ENCODE results near the gene NAP1L4.

The NAP1L4 gene

DNA sequence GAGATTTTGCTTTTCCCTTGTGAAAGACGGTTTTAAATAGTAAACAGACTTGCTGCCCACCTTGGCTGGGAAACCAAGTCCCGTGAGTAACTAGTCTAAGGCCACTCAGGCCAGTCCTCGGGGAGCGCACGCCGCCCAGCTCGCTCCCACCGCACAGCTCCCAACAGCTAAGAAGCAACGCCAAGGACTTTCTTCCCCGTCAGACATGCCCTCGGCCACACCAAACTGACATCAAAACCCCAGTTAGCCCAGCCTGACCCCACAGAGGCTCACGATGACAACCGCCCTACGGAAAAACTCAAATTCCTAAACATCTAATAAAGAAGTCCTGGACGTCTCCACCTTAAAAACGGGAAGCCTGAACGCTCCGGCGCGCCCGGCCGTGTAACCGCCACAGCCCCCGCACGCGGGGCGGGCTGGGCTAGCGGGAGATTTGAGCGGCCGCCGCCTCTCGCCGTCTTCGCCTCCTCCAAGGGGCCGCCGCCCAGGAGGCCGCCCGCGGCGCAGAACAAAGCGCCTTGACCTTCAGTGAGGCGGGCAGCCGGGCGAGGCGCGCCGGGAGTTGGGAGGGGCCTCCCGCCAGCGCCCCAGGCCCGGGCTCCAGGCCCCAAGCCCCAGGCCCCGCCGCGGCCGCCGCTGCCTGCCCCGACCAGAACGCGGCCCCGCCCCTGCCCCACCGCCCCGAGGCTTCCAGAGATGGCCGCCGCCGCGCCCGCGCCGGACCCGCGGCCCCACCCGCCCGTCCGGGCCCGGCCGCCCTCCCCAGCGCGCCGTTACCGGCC is 486 bp downstream of the NAP1L4 start:
- peak in 1 of 2 experiments; percentile 21 for DNase-seq

- DNase-seq: peak in 1 of 2 experiments; percentile 21
Measured at GRCh38 chr11:2990617-2991451, 1.3 kb downstream of the NAP1L4 start.

GRCh38 chr11:2989551-2989950 is 2.6 kb downstream of the NAP1L4 start:
- no peak for DNase-seq

- no peak for DNase-seq
Measured at GRCh38 chr11:2989006-2989405, 3.1 kb downstream of the NAP1L4 start.

GRCh38 chr11:2987881-2988861 is 4.0 kb downstream of the NAP1L4 start:
- DNase-seq: no peak

DNA sequence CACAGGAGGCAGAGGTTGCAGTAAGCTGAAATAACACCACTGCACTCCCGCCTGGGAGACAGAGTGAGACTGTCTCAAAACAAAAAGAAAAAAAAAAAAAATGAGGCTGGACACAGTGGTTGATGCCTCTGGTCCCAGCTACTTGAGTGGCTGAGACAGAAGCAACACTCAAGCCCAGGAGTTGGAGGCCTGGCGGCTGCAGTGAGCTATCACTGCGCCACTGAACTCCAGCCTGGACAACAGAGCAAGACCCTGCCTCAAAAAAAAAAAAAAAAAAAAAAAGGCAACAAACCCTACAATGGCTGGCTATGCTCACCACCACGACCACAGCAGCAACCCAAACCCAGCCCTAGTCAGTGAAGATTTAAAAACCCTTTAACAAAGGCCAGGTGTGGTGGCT is 8.2 kb downstream of the NAP1L4 start:
- DNase-seq: no peak

- no peak for DNase-seq
Measured at GRCh38 chr11:2982214-2982613, 9.9 kb downstream of the NAP1L4 start.

DNA sequence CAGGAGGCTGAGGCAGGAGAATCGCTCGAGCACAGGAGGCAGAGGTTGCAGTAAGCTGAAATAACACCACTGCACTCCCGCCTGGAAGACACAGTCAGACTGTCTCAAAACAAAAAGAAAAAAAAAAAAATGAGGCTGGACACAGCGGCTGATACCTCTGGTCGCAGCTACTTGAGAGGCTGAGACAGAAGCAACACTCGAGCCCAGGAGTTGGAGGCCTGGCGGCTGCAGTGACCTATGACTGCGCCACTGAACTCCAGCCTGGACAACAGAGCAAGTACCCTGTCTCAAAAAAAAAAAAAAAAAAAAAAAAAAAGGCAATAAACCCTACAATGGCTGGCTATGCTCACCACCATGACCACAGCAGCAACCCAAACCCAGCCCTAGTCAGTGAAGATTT is 11.0 kb downstream of the NAP1L4 start:
- DNase-seq: no peak

DNA sequence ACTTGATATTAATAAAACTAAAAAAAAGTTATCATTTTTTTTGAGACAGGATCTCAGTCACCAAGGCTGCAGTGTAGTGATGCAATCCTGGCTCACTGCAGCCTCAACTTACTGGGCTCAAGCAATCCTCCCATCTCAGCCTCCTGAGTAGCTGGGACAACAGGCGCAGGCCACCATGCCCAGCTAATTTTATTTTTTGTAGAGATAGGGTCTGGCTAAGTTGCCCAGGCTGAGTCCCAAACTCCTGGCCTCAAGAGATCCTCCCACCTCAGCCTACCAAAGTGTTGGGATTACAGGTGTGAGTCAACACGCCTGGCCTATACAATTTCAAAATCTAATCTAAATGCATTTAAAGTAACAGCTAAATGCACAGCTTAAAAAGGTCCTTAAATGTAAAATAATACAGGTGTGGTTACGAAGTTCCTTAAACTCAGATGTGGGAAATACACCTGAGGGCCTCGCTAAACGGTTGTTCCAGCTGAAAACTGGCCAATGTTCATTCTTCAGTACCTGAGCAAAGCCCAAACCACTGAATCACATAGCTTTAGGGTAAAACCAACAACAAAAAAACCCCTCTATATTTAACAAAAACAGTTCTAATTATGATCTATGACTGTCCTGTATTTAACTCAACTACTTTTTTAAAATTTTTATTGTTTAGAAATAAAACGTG is 11.8 kb downstream of the NAP1L4 start:
- DNase-seq: no peak

GRCh38 chr11:2977113-2977512 is 15.0 kb downstream of the NAP1L4 start:
- no peak for DNase-seq

DNA sequence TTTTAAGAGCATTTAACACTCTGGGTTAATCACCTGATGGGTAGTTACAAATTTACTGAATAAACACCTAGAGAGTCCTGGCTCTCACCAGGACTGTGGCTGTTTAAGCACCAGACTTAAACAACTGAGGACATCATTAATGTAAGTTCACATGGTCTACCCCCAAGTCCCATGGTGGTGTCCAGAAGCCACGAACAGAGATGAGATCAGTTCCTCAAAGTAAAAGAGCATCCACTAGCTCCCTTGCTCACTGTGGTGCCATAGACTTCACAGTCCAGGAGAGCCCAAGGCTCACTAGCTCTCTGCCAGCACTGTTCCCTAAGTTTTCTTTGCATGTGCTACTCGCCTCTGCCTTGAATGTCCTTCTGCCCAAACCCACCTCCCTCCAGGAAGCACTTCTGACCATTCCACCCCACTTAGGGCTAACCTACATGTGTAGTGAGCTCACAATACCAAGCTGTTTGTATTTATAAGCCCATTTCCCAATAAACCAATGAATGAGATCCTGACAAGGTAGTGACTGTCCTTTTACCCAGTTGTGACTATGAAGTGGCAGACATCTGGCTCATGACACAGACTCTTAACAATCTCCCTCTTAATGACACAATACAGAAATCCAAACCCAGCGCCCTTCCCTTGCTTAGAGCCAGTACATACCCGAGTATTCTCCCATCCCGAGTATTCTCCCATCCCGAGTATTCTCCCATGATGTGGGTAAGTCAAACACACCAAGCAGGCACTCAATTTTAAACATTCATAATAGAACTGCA is 15.7 kb downstream of the NAP1L4 start:
- no peak for DNase-seq

DNA sequence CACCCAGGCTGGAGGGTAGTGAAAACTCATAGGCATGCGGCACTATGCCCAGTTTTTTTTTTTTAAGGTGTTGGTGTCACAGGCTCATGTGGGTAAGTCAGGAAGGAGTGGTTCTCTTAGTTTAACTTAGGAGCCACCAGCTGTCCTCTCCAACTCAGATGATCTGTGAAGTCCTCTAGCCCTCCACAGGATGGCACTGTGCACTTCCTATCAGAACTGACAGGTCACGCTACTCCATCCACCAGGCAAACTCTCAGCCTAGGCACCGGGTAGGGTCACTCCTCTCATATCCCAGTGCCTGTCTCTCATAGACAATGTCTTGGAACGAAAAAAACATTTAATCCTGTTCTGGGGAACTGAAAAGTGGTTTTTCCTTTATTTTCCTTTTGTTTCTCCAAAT is 16.5 kb downstream of the NAP1L4 start:
- DNase-seq: peak in 1 of 2 experiments; percentile 29

- DNase-seq: no peak
Measured at GRCh38 chr11:2974272-2974671, 17.9 kb downstream of the NAP1L4 start.

- DNase-seq: no peak
Measured at GRCh38 chr11:2968341-2968900, 23.7 kb downstream of the NAP1L4 start.

DNA sequence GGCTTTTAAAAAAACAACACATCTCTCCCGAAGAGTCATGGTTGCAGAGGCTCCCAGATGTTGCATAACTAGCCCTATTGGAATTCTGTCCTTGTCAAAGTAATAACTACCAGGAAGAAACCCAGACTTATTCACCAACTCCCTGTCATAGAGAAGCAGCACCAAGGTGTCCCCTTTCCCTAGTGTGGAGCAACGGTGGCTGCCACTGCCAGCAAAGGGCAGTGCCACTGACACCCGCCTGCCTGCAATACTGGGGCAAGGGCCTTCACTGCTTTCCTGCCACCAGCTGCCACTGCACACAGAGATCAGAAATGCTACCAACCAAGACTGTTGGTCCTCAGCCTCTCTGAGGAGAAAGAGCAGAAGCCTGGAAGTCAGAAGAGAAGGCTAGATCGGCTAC is 27.3 kb downstream of the NAP1L4 start:
- no peak for DNase-seq

DNA sequence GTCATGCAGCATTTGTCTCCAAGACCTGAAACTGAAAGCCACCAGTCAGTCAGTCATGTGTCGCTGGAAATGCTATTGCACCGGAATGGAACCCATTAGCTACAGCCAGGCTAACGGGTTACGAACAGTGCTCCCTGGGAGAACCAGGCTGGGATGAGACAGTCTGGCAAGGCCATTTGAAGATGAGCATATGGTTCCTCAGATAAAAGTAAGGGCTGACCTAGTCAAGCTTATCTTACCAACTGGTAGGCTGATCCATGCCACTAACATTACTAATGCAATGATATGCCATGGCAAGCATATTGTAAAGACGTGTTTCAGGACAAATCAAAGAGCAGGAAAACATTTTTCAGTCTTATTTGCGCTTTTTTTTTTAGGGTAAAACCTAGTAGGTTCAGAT is 28.4 kb downstream of the NAP1L4 start:
- DNase-seq: no peak

GRCh38 chr11:2963112-2963754 is 28.9 kb downstream of the NAP1L4 start:
- no peak for DNase-seq

- DNase-seq: no peak
Measured at GRCh38 chr11:2961080-2961479, 31.0 kb downstream of the NAP1L4 start.

DNA sequence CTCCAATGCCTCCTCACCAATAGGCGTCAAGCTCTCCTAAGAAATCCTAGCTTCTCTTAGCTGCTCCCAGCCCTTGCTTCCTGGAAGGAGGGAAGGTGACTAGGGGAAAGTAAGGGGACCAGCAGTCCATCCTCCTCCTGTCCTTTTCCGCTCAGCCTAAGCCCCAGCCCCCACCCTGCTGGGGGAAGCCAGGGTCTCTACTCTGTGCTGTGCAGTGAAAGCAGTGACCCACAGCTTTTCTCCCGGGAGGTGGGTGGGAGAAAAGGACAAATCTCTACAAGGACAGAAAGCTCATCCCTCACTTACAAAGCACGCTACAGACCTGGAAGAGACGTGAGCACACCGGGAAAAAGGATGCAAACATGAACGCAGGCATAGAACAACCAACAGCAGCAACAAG is 32.0 kb downstream of the NAP1L4 start:
- no peak for DNase-seq

DNA sequence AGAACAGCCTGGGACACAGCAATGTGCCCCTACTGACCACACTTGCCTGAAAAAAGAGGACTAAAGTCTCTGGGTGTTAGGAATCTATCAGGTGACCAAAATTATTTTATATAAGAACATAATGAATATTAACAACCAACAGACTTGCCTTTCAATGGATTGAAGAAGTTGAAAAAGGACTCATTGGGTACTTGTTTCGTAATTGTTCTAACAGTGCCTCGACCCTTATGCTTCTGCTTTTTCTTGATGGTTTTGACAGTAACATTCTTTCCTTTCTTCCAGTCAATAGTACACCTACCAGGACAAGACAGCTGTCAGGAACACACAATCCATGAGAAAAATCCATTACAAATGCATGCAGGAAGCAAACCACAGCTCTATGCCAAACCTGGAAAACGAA is 33.9 kb downstream of the NAP1L4 start:
- no peak for DNase-seq

All from SW 1271 (cell line).